ENCODE data around the gene DAB1.

- TF ChIP-seq CTCF (IDR thresholded peaks at IDR 0.05; ENCODE audit: insufficient read depth, low read length, poor library complexity, severe bottlenecking) (no peak), EZH2phosphoT487 (conservative IDR thresholded peaks at IDR 0.05; ENCODE audit: low read length) (no peak)
Measured at GRCh38 chr1:57422271-57423134, 1.4 kb downstream of the DAB1 start.
